ENCODE measurements around the gene GDF11.

Gene GDF11

DNA sequence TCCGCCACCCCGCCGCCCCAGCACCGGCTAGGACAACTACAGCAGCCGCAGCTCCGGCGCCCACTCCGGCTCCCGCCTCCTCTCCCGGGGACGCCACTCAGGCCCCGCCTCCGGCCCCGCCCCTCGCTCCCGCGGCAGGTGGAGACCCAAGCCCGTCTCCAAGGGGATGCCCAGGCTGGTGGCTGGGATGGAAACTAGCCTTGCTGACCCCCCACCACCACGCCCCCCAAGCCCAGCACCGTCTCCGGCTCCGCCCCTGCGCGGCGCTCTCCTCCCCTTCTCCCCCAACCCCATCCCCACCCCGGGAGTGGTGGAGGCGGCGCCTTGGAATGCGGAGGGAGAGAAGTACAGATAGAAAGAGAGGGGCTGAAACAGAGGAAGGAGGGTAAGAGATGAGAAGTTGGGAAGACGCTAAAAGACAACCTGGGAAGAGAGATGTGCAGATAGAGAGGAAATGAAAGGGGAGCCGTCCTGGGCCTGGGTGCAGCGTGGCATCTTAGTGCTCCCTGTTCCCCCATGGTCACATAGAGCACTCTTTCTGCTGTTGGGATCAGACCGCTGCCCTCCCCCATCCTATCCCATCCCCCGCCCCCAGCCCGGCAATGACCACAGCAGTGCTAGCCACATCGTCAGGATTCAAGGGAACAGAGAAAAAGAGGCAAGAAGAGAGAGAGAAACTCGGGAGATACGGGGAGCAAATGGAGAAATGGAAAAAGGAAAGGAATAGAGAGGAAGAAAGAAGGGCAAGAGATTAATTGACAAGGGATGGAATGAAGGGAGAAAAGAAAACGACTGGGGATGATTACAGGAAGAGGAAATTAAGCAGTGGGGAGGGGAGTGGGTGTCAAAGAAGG lies 34.9 kb upstream of the GDF11 start, which contains the start of gene ITGA7:
TSS of gene ITGA7 (minus strand) at position 64 of the 854 bp plus-strand sequence. CDS start 222 bp downstream, outside the sequence.
- DNase-seq = peak; percentile 40

DNA sequence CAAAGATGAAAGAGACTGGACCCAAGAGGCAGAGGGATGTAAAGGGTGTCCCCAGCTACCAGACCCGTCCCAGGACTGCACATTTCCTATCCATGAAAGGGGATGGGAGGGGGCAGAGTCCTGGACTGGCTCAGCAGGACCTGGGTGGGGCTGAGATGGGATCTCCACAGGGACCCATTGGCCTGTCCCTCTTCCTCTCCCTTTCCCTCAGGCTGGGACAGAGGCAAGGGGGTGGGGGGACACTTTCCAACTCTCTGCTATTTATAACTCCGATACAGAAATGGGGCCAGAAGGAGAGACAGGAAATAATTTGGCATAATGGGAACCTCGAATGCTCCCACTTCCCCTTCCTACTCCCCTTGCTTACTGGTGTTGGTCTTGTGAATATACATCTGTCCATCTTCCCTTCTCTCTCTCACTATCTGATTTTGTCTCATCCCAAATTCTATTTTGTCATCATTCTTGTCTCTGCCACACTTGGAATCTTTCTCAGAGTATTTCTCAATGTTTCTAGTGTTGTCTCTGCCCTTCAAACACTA lies 34.2 kb upstream of the GDF11 start:
- DNase-seq = no peak

DNA sequence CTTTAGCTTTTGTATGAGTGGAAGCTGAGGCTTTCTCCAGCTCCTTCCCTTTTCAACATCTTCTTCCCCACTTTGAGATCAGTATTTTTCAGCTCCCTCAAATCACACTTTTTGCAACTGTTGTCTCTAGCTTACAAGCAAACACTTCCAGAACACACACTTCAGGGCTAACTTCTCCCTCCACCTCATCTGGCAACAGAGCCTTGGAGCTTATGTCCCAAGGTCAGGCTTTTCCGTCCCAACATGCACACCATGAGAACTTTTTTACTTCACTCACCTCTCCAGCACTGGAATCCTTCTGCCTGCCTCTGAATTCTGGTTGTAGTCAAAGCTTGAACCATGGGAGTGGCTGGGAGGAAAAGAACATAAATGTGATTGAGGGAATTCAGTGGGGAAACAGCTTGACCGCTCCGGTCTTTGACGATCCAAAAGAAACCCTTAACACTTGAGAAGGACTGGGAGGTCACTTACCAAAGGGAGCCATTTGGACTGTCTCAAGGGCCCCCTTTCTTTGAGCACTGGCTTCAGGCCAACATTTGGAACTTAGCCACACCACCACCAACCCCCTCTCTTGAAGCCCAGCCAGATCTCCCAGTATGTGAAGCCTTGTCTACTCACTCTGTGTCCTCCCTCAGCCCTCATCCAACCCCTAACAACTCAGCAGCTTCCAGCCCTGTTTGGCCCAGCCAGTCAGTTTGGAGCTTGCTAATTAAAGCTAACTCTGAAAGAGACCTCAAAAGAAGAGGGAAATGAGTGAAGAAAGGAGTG lies 31.0 kb upstream of the GDF11 start:
- DNase-seq = no peak

DNA sequence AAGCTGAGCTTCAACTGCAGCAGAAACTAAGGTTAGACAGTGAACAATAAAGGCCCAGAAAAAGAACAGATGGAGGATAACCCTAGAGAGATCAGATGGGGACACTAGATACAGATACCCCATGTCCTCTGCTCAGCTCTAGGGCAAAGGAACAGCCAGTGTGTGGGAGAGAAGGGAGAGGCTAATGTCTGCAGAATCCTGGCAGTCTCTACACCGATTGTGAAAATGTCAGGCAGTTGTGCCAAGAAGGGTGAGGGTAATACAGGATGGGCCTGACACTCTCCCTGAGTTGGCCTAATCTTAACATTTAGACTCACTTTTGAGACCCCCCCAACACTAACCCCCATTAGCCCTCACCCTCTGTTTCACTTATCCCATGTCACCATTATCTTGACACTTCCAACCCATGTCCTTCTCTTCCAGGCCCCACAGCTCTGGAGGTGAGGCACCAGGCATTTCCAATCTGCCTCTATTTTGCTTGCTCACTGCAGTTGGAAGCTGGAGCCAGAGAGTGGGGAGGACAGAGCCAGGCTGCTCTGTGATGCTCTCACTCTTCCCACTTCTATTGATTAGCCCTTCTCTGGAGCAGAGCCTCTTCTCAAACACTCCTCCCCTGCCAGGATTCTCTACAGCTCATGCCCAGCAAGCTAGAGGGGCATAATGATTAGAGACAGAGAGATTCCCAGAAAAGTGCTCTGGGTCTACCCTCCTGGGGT lies 30.1 kb upstream of the GDF11 start:
- no peak for DNase-seq

DNA sequence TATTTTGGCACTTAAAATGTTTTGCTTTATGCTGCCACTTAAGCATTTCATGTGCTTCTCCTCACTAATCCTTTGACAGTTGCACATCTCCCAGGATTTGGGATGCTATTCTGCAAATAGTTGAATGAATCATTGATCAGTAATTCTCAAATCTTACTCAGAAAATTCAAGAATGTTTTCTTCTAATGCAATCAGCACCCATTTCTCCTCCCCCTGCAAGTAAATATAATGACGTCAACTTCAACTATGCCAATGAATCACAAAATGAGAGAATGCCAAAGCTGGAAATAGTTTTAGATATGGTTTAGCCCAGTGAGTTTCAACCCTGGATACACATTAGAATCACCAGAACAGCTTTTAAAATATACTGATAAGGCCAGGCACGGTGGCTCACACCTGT lies 29.2 kb upstream of the GDF11 start:
- no peak for DNase-seq

DNA sequence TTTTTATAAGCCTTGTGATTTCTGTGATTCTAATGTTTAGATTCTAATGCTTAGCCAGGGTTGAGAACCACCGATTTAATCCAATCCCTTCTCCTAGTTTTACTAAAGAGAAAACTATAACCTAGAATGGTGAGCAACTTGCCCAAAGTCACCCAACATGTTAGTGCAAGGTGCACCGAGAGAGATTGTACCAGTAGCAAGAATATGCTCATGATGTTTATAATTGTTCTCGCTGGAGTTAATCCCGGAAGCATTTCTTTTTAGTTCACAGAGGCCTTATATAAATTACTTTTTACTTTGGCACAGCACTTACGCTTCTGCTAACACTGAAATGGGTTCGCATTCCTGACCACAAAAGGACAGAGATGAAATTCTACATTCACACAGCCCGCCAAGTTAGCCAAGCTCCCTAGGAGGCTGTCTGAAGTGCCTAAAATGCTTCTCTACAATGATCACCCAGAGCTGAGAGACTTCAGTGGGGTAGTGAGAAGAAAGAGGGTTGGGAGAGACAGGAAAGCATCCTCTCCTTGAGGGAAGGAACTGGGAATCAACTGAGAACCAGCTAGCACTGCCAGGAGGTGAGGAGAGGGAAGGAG lies 27.7 kb upstream of the GDF11 start:
- DNase-seq = no peak

DNA sequence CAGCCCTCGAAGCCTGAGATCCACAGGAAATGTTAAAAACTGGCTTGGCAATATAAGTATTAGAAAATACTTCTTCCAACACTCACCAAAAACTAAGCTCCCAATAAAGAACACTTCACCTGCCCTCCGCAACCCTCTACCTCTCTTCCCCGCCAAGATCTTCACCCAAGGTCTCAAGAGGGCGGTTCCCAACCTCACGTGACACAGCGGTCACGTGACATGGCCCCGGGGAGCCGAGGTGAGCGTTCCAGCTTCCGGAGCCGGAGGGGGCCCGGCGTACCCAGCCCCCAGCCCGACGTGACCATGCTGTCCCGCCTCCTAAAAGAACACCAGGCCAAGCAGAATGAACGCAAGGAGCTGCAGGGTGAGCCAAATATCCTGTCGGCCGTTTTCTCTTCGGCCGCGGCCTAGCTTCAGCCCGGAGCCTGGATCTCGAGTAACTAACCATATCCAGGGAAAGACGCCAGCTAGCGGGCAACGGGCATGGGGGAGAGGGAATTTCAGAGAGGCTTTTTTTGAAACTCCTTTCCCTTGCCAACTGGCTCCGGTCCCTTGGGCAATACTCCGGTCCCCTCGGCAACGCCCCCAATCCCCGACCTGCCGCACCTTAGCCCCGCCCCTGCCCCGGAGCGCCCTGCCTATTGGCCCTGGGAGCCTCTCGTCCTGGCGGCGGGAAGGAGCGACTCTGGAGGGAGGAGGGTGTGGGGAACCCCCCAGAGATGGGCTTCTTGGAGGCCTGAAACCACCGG lies 26.9 kb upstream of the GDF11 start, which contains the start of gene BLOC1S1:
TSS of gene BLOC1S1 (plus strand) at position 214 of the 749 bp plus-strand sequence. CDS start at position 220, 6 bp downstream.
- peak; percentile 77 for DNase-seq

DNA sequence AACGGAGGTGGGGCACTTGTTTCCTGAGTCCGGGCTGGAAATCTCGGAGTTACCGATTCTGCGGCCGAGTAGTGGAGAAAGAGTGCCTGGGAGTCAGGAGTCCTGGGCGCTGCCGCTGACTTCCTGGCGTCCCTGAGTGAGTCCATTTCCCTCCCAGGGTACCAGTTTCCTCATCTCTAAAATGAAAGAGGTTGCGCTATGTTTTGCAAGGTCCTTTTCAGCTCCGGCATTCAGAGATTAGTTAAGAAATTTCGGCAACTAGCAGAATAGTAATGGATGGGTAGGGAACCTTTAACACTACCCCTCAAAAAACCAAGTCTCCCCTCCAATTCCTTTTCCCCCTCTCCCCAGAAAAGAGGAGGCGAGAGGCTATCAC lies 26.4 kb upstream of the GDF11 start:
- DNase-seq = no peak

DNA sequence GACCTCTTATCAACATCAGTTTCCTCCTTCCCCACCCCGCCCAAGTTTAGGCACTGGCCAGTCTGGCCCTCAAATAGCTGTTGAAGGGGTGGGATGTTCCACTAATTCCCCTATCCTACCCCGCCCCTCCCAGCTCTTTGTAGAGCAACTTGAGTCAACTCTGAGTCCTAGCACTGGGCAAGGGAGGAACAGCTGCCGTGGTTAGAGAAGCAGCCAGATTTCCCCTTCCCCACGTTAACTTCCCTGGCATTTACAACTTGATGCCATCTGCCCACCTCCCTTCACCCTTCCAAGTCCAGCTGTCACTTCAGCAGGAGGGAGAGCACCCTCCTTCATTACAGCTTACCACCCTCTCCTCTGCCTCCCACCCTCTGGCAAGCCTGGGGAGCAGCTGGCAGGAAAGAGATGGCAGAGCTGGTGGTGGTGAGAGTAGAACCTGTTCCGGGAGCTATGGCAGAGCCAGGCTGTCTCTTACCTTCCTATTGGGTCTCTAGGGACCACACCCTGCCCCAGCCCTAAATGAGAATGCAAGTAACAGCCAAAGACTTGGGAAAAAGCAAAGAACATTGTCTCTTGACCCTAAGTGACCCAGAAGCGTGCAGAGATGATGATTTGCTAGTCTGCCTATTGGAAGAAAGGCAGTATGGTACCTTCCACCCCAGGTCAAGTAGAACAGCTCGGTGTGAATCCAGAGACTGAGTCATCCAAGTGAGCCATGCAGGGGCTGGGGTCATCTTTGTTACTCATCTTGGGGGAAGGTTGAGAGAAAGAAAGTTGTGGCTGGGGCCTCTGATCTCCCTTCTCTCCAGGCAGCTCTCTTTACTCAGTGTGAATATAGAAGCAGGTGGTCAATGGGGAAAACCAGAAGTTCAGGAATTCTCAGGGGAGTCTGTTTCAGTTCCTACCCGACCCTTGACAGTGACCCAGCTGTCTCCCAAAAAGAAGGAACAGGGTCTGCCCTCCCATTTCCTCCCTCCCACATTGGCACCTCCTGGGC lies 25.6 kb upstream of the GDF11 start:
- no peak for DNase-seq

DNA sequence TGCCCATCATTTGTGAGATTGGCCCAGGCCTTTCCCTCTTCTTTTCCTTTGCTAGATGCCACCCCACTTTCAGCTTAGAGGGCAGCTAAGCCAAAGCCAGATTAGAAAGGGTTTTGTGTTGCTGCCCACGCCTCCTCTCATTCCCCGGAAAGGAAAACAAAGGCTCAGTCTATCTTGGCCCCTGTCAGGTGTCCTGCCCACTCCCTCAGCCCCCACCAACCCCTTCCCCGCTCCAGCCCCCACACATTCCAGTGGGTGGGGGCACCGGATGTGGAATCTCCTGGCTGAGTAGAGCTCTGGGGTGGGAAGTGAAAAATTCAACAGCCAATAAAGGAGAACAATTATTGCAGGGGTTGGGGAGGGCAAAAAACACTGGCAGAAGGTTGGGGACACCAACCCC lies 24.9 kb upstream of the GDF11 start:
- no peak for DNase-seq

DNA sequence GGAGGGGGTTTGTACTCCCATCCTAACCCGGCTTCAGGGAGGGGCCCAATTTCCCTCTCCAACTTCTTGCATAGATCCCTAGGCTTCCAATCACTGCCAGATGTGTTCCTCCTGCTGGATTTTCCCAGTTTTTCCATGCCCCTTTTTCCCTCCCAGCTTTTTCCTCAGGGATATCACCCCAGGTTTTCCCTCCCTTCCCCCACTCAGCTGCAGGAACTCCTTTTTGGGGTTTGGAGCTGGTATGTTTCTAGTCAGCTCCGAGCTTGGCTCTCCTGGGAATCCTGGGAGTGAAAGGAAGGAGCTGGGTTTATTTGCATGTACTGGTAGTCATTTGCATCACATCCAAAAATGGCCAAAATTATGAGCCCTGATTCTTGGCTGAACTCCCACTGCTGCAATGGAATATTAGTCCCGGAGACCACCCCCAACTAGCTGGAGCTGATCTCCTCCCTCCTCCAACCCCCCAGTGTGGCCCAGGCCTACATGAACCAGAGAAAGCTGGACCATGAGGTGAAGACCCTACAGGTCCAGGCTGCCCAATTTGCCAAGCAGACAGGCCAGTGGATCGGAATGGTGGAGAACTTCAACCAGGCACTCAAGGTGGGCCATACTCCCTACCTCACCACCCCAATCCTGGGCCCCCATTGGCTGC lies 24.2 kb upstream of the GDF11 start:
- no peak for DNase-seq

DNA sequence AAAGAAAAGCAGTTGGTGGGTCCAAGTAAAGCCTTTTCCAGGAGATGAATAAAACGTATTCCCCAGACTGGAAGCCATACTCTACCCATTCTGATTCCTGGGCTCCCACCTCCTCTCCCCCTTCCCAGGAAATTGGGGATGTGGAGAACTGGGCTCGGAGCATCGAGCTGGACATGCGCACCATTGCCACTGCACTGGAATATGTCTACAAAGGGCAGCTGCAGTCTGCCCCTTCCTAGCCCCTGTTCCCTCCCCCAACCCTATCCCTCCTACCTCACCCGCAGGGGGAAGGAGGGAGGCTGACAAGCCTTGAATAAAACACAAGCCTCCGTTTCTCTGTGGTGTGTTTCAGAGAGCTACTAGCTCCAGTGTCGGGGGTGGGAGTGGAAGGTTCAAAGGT lies 23.6 kb upstream of the GDF11 start:
- DNase-seq = no peak

DNA sequence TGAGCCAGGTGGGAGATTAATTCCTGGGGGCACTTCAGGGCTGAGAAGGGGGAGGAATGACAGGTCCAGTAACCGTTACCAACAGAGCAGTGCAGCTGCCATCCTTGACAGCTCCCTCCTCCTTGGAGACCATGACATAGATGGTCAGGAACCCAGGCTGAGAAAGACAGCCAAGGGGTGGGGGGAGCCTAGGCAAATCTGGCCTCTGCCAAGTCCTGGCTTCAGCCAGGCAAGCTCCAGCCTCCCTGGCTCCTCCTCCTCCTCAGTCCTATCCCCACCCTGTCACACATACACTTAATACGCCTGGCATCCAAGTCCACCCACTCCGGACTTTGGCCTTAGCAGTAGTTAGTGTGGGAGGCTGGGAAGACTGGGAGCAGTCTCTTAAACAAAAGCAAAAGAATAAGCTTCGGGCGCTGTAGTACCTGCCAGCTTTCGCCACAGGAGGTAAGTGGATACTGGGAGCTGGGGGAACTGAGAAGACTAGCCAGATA lies 22.8 kb upstream of the GDF11 start, which contains the start of gene RDH5:
TSS of gene RDH5 (plus strand) at position 323 of the 494 bp plus-strand sequence. CDS start 792 bp downstream, outside the sequence.
- DNase-seq = no peak

DNA sequence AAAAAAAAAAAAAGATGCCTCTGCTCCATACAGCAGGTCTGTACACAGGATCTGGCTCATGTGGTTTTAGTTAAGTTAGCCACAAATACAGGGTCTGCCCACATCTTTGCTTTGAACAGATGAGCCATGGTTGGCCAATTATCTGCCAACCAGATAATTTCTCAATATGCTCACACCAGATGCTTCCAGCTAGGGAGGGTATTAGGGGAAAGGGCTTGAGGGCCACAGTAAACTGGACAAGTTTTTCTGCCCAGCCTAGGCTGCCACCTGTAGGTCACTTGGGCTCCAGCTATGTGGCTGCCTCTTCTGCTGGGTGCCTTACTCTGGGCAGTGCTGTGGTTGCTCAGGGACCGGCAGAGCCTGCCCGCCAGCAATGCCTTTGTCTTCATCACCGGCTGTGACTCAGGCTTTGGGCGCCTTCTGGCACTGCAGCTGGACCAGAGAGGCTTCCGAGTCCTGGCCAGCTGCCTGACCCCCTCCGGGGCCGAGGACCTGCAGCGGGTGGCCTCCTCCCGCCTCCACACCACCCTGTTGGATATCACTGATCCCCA lies 22.0 kb upstream of the GDF11 start:
- no peak for DNase-seq

DNA sequence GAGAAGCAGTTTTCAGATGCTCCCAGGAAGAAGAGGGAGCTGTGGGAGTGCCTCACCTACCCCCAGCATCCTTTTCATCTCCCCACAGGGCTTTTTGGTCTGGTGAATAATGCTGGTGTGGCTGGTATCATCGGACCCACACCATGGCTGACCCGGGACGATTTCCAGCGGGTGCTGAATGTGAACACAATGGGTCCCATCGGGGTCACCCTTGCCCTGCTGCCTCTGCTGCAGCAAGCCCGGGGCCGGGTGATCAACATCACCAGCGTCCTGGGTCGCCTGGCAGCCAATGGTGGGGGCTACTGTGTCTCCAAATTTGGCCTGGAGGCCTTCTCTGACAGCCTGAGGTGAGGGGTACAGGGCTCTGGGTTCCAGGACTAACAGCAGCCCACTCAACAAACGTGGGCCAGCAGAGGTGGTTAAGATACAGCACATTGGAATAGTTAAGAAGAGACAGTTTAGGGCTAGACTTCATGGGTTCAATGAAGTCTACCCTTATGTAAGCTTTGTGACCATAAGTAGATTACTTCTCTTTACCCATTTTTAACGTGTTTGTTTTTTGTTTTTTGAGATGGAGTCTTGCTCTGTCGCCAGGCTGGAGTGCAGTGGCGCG lies 21.2 kb upstream of the GDF11 start:
- no peak for DNase-seq

DNA sequence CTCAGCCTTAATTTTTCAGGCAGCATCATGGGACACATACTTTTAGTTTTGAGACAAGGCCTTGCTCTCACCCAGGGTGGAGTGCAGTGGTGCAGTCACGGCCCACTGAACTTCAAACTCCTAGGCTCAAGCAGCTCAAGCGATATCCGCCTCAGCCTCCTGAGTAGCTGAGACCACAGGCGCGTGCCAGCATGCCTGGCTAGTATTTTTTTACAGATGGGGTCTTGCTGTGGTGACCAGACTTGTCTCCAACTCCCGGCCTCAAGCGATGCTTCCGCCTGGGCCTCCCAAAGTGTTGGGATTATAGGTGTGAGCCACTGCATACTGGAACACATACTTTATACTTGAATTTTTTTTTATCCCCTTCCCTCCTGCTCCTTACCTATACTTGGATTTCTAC lies 20.0 kb upstream of the GDF11 start:
- DNase-seq = no peak

DNA sequence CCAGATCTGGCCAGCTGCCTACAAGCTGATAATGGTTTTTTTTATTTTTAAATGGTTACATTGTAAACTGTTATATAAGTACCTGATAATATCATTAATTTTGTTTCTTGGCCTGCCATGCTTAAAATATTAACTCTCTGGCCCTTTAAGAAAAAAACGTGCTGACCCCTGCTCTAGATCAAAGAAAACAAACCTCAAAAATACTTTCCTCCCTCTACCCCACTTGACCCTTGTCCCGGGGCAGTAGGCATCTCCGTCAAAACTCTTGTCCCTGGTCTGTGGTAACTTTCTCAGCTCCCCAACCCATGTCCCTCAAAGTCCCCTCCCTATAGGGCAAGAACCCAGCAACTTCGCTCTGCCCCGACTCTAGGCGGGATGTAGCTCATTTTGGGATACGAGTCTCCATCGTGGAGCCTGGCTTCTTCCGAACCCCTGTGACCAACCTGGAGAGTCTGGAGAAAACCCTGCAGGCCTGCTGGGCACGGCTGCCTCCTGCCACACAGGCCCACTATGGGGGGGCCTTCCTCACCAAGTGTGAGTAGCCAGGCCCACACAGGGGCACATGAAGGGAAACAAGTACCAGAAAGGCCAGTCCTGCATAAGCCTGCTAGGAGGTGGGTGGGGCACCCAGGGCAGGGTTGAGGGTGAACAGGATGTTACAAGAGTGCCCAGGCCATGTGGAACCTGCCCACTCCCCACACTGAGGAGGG lies 19.3 kb upstream of the GDF11 start:
- no peak for DNase-seq

DNA sequence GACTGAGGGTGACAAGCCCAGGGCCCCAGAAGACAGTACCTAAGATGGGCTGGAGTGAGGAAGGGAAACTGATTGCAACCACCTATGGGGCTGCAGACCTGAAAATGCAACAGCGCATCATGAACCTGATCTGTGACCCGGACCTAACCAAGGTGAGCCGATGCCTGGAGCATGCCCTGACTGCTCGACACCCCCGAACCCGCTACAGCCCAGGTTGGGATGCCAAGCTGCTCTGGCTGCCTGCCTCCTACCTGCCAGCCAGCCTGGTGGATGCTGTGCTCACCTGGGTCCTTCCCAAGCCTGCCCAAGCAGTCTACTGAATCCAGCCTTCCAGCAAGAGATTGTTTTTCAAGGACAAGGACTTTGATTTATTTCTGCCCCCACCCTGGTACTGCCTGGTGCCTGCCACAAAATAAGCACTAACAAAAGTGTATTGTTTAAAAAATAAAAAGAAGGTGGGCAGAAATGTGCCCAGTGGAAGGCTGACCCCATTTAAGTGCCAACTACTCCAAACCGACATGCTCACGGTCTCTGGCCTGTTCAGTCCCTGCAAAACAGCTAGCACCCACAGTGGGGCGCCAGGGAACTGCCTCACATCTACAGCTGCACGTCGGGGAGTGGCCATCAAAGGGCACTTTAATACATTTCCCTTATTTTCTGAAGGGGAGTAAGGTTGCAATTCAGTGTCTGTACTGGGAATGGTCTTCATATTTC lies 18.5 kb upstream of the GDF11 start:
- no peak for DNase-seq
